Hematopoietic multipotent progenitor cell treated with erythropoietin and hydrocortisone succinate and interleukin-3 and kit ligand, for 15 days (in vitro differentiated cells): Measurements from ENCODE around the gene NRG3.

Experiments
- DNase-seq: peaks from one replicate; pipeline ENCODE4 v3.0.0-alpha.2; 2015; ENCODE audit warnings: low spot score

The NRG3 gene

GRCh38 chr10:82680608-82681007, 805.6 kb downstream of the NRG3 start:
- no peak for DNase-seq

GRCh38 chr10:82683945-82684344, 809.0 kb downstream of the NRG3 start:
- DNase-seq = no peak

- DNase-seq = no peak
Observed at GRCh38 chr10:82685087-82685486, 810.1 kb downstream of the NRG3 start.

- DNase-seq = no peak
Observed at GRCh38 chr10:82691211-82691610, 816.2 kb downstream of the NRG3 start.

GRCh38 chr10:82692458-82692857, 817.5 kb downstream of the NRG3 start:
- DNase-seq = no peak

GRCh38 chr10:82721831-82722230, 846.8 kb downstream of the NRG3 start:
- no peak for DNase-seq

GRCh38 chr10:82722273-82722672, 847.3 kb downstream of the NRG3 start:
- DNase-seq = no peak

- DNase-seq = no peak
Observed at GRCh38 chr10:82736305-82736704, 861.3 kb downstream of the NRG3 start.

- DNase-seq = no peak
Observed at GRCh38 chr10:82737549-82737948, 862.6 kb downstream of the NRG3 start.

- no peak for DNase-seq
Observed at GRCh38 chr10:82738592-82738991, 863.6 kb downstream of the NRG3 start.

GRCh38 chr10:82742478-82742877, 867.5 kb downstream of the NRG3 start:
- DNase-seq = no peak

- DNase-seq = no peak
Observed at GRCh38 chr10:82742898-82743297, 867.9 kb downstream of the NRG3 start.

- DNase-seq = no peak
Observed at GRCh38 chr10:82750538-82750937, 875.5 kb downstream of the NRG3 start.

GRCh38 chr10:82757397-82757796, 882.4 kb downstream of the NRG3 start:
- DNase-seq = no peak

GRCh38 chr10:82757901-82758300, 882.9 kb downstream of the NRG3 start:
- DNase-seq = no peak

- DNase-seq = no peak
Observed at GRCh38 chr10:82759050-82759449, 884.1 kb downstream of the NRG3 start.

GRCh38 chr10:82762641-82763040, 887.6 kb downstream of the NRG3 start:
- DNase-seq = no peak

- DNase-seq = no peak
Observed at GRCh38 chr10:82768040-82768439, 893.0 kb downstream of the NRG3 start.

- DNase-seq = no peak
Observed at GRCh38 chr10:82778908-82779307, 903.9 kb downstream of the NRG3 start.

- DNase-seq = no peak
Observed at GRCh38 chr10:82796510-82796909, 921.5 kb downstream of the NRG3 start.

- DNase-seq = no peak
Observed at GRCh38 chr10:82801289-82801688, 926.3 kb downstream of the NRG3 start.

- DNase-seq = no peak
Observed at GRCh38 chr10:82811621-82812020, 936.6 kb downstream of the NRG3 start.

- DNase-seq = no peak
Observed at GRCh38 chr10:82813856-82814255, 938.9 kb downstream of the NRG3 start.

GRCh38 chr10:82814635-82815034, 939.6 kb downstream of the NRG3 start:
- DNase-seq = no peak

GRCh38 chr10:82815680-82816079, 940.7 kb downstream of the NRG3 start:
- no peak for DNase-seq
